GM12891 (cell line): Measurements from ENCODE around the gene CPA4.

Experiments
- PAX5 ChIP-seq: IDR thresholded peaks from 2 replicates; pipeline ENCODE4 v1.6.1; 2011; ENCODE audit warnings: low read length, moderate library complexity, mild to moderate bottlenecking; ENCODE audit not compliant: insufficient read depth, severe bottlenecking
- POLR2A ChIP-seq: IDR thresholded peaks from 2 replicates; pipeline ENCODE4 v1.6.1; 2011; ENCODE audit warnings: low read depth, low read length, control low read depth
- POLR2AphosphoS5 ChIP-seq: IDR thresholded peaks from 2 replicates; pipeline ENCODE4 v1.6.1; 2011; ENCODE audit warnings: low read depth, low read length, control low read depth
- POU2F2 ChIP-seq: IDR thresholded peaks from 2 replicates; pipeline ENCODE4 v1.6.1; 2011; ENCODE audit warnings: low read depth, mild to moderate bottlenecking, control low read depth, low read length, moderate library complexity
- SPI1 ChIP-seq: IDR thresholded peaks from 2 replicates; pipeline ENCODE4 v1.6.1; 2011; ENCODE audit warnings: low read depth, low read length, control low read depth
- TAF1 ChIP-seq: IDR thresholded peaks from 2 replicates; pipeline ENCODE4 v1.6.1; 2011; ENCODE audit warnings: low read depth, low read length, control low read depth

GRCh38 chr7:130360518-130360917, 67.6 kb downstream of the CPA4 start:
- TF ChIP-seq SPI1: no peak
- no peak for TF ChIP-seq POLR2AphosphoS5
- no peak for TF ChIP-seq TAF1
- TF ChIP-seq POLR2A: no peak
- TF ChIP-seq PAX5: no peak
- TF ChIP-seq POU2F2: no peak
